ENCODE measurements around the gene ASIC1.
"Not testable (repeated sequence)": the region's sequence is repeated elsewhere in the genome, so short reads cannot be mapped to it uniquely, and the experiment has no call there.

The ASIC1 gene

DNA sequence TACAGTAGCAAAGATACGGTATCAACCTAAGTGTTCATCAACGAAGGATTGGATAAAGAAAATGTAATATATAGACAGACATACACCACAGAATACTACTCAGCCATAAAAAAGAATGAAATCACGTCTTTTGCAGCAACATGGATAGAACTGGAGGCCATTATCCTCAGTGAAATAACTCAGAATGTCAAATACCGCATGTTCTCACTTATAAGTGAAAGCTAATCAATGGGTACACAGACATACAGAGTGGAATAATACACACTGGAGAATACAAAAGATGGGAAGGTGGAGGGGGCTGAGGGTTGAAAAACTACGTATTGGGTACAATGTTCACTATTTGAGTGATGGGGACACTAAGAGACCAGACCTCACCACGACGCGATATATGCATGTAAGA lies 33.2 kb upstream of the ASIC1 start:
- Histone ChIP-seq H3K36me3 (ENCODE audit: control insufficient read depth, insufficient read depth, low read length) (peaks cover 5% of the 10 kb centered on the region), H3K27ac (ENCODE audit: low read depth, low read length, severe bottlenecking) (no peak overlapping the region), H3K9me3 (ENCODE audit: control insufficient read depth, low read length) (no peaks in the 10 kb centered on the region), H3K4me3 (ENCODE audit: extremely low read depth, insufficient read depth, low read length, poor library complexity, severe bottlenecking) (peak overlapping the region; percentile 94), H3K4me1 (ENCODE audit: control insufficient read depth, insufficient read depth, low read length, poor library complexity, severe bottlenecking) (no peaks in the 10 kb centered on the region)
- 93 to 100% methylated on average over 1 to 3 of the region's 8 CpGs for WGBS, 2 experiments (ENCODE audit: insufficient coverage in 2 of 2)

DNA sequence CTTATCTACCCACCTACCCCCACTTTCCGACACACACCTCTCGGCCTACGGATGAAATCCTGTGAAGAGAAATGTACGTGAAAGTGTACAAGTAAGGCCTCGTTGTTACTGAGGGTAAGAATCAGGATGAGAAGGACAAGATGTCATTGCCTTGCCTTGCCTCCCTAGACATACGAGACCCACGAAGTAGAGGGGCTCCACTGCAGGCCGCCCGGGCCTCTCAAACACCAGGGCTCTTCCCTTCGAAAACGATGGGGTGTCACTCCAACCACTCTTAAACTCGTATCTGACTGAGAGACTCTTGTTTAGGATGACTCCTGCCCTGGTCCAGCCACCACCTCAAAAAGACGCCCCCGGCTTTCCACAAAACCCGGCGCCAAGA lies 32.6 kb upstream of the ASIC1 start:
- 1 to 2% methylated on average over 9 to 11 of the region's 16 CpGs for WGBS, 2 experiments (ENCODE audit: insufficient coverage in 2 of 2)
- Histone ChIP-seq H3K27ac (ENCODE audit: low read depth, low read length, severe bottlenecking) (no peak overlapping the region), H3K4me1 (ENCODE audit: control insufficient read depth, insufficient read depth, low read length, poor library complexity, severe bottlenecking) (no peaks in the 10 kb centered on the region), H3K36me3 (ENCODE audit: control insufficient read depth, insufficient read depth, low read length) (peaks cover 3% of the 10 kb centered on the region), H3K4me3 (ENCODE audit: extremely low read depth, insufficient read depth, low read length, poor library complexity, severe bottlenecking) (peak overlapping the region; percentile 94), H3K9me3 (ENCODE audit: control insufficient read depth, low read length) (no peaks in the 10 kb centered on the region)

DNA sequence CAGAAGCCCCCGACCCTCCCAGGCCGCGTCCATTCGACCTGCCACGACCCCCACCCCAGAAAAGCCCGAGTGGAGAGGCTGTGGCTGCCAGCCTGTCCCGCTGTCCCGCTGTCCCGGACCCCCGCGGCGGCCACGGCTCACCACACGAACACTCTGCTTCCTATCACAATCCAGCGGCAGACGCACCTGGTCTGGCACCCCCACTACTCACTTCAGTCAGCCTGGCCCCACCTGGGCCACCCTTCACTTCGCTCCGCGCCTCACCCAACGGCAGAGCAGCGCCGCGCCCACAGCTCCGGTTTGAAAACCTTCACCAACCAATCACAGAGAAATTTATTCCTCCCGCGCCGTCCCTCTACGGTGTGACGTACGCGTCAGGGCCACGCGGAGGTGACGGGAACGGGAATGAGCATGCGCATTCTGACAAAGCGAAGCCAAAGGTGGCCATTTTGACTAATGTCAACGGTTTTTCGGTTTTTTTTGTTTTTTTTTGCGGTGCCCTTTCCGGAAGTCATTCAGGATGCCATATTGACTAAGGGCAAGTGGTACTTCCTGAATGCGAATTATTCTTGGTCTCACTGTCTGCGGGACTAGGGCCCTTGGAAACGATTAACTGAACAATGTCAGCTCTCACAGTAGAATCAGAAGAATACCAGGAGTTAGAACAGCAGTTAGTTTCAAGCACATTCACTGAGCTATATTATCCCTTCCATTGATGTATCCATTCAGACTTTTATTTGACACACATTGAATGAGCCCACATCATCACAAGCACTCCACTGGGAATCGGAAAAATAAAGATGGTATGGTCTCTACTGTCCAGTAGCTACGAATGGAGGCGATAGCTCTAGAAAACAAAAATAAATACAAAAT lies 32.0 kb upstream of the ASIC1 start, which contains the start of gene RACGAP1:
Gene RACGAP1, minus strand, starts transcription at position 308 of the 873 bp plus-strand sequence. CDS start 8,779 bp downstream, outside the sequence.
- no peaks in the 10 kb centered on the region for H3K9me3 ChIP-seq (ENCODE audit: control insufficient read depth, low read length)
- no peaks in the 10 kb centered on the region for H3K4me1 ChIP-seq (ENCODE audit: control insufficient read depth, insufficient read depth, low read length, poor library complexity, severe bottlenecking)
- WGBS, 2 experiments (ENCODE audit: insufficient coverage in 2 of 2), result 0% methylated on average over 33 to 39 of the region's 47 CpGs
- peak within 1 kb of the TSS; percentile 94 for H3K4me3 ChIP-seq (ENCODE audit: extremely low read depth, insufficient read depth, low read length, poor library complexity, severe bottlenecking)
- peak within 1 kb of the TSS; percentile 51 for H3K27ac ChIP-seq (ENCODE audit: low read depth, low read length, severe bottlenecking)
- peaks cover 3% of the 10 kb centered on the region for H3K36me3 ChIP-seq (ENCODE audit: control insufficient read depth, insufficient read depth, low read length)

DNA sequence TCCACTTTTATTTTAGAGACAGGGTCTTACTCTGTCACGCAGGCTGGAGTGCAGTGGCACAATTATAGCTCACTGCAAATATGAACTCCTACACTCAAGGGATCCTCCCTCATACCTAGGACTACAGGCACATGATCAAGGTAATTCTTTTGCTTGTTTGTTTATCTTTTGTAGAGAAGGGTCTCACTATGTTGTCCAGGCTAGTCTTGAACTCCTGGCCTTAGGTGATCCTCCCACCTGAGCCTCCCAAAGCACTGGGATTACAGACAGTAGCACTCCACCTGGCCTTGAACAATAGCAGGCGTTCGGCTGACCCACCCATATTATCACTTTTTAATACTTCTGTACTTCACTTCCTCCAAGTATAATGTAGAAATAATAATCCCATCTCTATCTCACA lies 30.7 kb upstream of the ASIC1 start:
- whole genome bisulfite sequencing, 2 experiments (ENCODE audit: insufficient coverage in 2 of 2), result 100% methylated on average over 3 of the region's 3 CpGs
- peaks cover 3% of the 10 kb centered on the region for H3K36me3 ChIP-seq (ENCODE audit: control insufficient read depth, insufficient read depth, low read length)
- no peak overlapping the region for H3K27ac ChIP-seq (ENCODE audit: low read depth, low read length, severe bottlenecking)
- H3K4me1 ChIP-seq (ENCODE audit: control insufficient read depth, insufficient read depth, low read length, poor library complexity, severe bottlenecking), result no peaks in the 10 kb centered on the region
- H3K4me3 ChIP-seq (ENCODE audit: extremely low read depth, insufficient read depth, low read length, poor library complexity, severe bottlenecking), result no peak overlapping the region
- H3K9me3 ChIP-seq (ENCODE audit: control insufficient read depth, low read length), result no peaks in the 10 kb centered on the region

DNA sequence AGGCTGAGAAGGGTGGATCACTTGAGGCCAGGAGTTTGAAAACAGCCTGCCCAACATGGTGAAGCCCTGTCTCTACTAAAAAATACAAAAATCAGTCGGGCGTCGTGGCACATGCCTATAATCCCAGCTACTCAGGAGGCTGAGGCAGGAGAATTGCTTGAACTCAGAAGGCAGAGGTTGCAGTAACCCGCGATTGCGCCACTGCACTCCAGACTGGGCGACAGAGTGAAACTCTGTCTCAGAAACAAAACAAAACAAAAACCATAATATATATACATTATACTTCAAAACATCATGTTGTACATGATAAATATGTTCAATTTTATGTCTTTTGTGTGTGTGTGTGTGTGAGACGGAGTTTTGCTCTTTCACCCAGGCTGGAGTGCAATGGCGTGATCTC lies 26.9 kb upstream of the ASIC1 start:
- H3K36me3 ChIP-seq (ENCODE audit: control insufficient read depth, insufficient read depth, low read length); H3K4me1 ChIP-seq (ENCODE audit: control insufficient read depth, insufficient read depth, low read length, poor library complexity, severe bottlenecking); H3K9me3 ChIP-seq (ENCODE audit: control insufficient read depth, low read length); H3K4me3 ChIP-seq (ENCODE audit: extremely low read depth, insufficient read depth, low read length, poor library complexity, severe bottlenecking); H3K27ac ChIP-seq (ENCODE audit: low read depth, low read length, severe bottlenecking): not testable (repeated sequence)
- 86 to 95% methylated on average over 4 to 5 of the region's 9 CpGs for WGBS, 2 experiments (ENCODE audit: insufficient coverage in 2 of 2)

DNA sequence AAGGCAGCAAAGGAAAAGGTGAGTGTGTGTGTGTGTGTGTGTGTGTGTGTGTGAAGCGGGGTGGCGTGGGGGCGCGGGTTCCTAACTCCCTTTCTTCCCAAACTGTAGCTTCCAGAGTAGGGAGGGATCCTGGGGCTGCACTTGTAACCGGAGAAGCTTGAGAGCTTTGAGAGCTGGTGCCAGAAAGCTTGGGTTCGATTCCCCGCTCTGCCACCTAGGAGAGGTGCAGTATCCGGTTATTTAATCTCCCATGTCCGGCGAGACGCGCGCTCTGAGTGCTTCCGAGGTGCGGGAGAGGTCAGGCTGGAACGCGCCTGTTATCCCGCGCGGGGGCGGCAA lies 24.9 kb upstream of the ASIC1 start:
- no peak overlapping the region for H3K27ac ChIP-seq (ENCODE audit: low read depth, low read length, severe bottlenecking)
- H3K9me3 ChIP-seq (ENCODE audit: control insufficient read depth, low read length), result no peaks in the 10 kb centered on the region
- 72 to 84% methylated on average over 11 to 12 of the region's 21 CpGs for WGBS, 2 experiments (ENCODE audit: insufficient coverage in 2 of 2)
- H3K4me3 ChIP-seq (ENCODE audit: extremely low read depth, insufficient read depth, low read length, poor library complexity, severe bottlenecking), result no peak overlapping the region
- no peaks in the 10 kb centered on the region for H3K36me3 ChIP-seq (ENCODE audit: control insufficient read depth, insufficient read depth, low read length)
- H3K4me1 ChIP-seq (ENCODE audit: control insufficient read depth, insufficient read depth, low read length, poor library complexity, severe bottlenecking), result no peaks in the 10 kb centered on the region

DNA sequence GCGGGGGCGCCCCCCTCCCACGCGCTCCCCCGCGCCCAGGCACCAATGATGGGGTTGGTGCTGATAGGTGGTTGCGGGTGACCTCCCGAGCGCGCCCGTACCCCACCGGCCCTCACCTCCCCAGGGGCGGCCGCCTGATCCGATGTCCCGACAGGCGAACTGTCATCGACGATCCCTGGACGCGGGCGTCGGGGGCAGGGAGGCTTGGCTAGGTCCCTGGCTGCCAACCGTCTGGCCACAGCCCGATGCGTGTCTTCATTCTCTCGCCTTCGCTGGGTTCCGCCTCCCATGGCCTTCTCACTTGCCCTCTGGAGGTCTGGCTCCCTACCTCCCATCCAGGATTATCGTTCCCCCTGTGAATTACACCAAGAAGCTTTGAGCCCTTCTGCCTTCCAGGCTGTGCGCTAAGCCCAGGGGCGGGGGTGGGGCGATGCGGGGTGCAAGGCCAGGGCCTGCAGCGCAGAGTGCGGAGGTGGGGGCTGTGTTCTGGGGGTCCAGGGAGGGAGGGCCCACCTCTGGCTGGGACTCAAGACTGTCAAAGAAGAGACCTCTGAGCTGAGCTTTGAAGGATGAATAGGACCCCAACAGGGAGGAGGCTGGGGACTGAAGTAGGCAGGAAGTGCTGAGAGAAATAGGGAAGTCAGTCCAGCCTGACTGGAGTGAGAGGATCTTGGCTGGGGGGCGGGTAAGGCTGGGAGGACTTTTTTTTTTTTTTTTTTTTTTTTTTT lies 24.4 kb upstream of the ASIC1 start:
- Histone ChIP-seq H3K9me3 (ENCODE audit: control insufficient read depth, low read length) (no peaks in the 10 kb centered on the region), H3K4me3 (ENCODE audit: extremely low read depth, insufficient read depth, low read length, poor library complexity, severe bottlenecking) (no peak overlapping the region), H3K27ac (ENCODE audit: low read depth, low read length, severe bottlenecking) (no peak overlapping the region), H3K4me1 (ENCODE audit: control insufficient read depth, insufficient read depth, low read length, poor library complexity, severe bottlenecking) (no peaks in the 10 kb centered on the region), H3K36me3 (ENCODE audit: control insufficient read depth, insufficient read depth, low read length) (no peaks in the 10 kb centered on the region)
- WGBS, 2 experiments (ENCODE audit: insufficient coverage in 2 of 2), result 50 to 55% methylated on average over 18 to 29 of the region's 37 CpGs

DNA sequence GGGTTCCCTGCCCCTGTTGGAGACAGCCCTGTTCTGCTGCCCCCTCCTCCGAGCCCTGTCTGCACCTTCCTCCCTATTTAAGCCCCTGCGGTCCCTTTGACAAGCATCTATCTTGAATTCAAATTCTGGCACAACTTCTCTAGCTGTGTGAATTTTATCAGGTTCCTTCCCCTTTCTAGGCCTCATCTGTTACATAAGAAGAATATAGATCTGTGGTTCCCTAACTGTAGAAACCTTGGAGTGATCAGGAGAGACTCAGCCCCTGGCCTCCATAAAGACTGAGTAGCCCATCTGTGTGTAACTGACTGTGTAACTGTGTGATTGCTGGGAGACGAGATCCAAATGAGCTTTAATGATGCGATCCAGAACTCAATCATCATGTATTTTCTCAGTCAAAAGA lies 19.1 kb upstream of the ASIC1 start:
- Histone ChIP-seq H3K4me3 (ENCODE audit: extremely low read depth, insufficient read depth, low read length, poor library complexity, severe bottlenecking) (no peak overlapping the region), H3K36me3 (ENCODE audit: control insufficient read depth, insufficient read depth, low read length) (no peaks in the 10 kb centered on the region)
- WGBS, 2 experiments (ENCODE audit: insufficient coverage in 2 of 2), result 100% methylated on average over 2 of the region's 4 CpGs; no CpG with 5 or more reads in 1 of the 2 experiments

DNA sequence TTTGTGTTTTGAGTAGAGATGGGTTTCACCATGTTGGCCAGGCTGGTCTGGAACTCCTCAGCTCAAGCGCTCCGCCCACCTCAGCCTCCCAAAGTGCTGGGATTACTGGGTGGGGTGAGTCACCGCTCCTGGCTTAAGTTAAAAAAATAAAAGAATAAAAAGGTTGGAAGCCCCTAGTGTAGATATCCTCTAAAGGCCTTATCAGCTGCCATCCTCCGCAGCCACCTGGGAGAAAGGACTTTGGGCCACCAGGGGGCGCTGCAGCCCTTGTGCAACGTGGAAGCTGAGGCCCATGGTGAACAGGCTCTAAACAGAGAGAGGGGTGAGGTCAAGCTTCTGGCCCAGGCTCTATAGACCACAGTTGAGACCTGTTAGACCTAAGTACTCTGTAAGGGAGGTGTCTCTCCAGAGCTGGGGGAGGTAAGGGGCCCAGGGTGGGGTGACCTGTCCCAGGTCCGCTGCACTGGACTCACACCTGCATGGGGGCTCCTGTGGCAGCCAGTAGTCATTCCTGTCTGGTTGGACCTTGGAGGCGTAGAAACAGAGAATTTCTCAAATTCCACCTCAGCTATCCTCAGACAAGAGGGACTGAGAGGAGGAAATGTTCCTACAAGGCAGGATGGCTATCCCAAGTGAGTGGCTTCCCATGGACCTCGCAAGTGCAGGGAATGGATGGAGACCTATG lies 18.1 kb upstream of the ASIC1 start:
- H3K27ac ChIP-seq (ENCODE audit: low read depth, low read length, severe bottlenecking), result peak overlapping the region; percentile 16
- H3K9me3 ChIP-seq (ENCODE audit: control insufficient read depth, low read length), result no peaks in the 10 kb centered on the region
- 37 to 40% methylated on average over 5 to 7 of the region's 9 CpGs for WGBS, 2 experiments (ENCODE audit: insufficient coverage in 2 of 2)
- no peak overlapping the region for H3K4me3 ChIP-seq (ENCODE audit: extremely low read depth, insufficient read depth, low read length, poor library complexity, severe bottlenecking)
- no peaks in the 10 kb centered on the region for H3K36me3 ChIP-seq (ENCODE audit: control insufficient read depth, insufficient read depth, low read length)
- peaks cover 7% of the 10 kb centered on the region for H3K4me1 ChIP-seq (ENCODE audit: control insufficient read depth, insufficient read depth, low read length, poor library complexity, severe bottlenecking)

More for the DNA sequence above, 19.1 kb upstream of the ASIC1 start:
- Histone ChIP-seq H3K27ac (ENCODE audit: low read depth, low read length, severe bottlenecking) (no peak overlapping the region), H3K4me1 (ENCODE audit: control insufficient read depth, insufficient read depth, low read length, poor library complexity, severe bottlenecking) (peaks cover 7% of the 10 kb centered on the region), H3K9me3 (ENCODE audit: control insufficient read depth, low read length) (no peaks in the 10 kb centered on the region)

DNA sequence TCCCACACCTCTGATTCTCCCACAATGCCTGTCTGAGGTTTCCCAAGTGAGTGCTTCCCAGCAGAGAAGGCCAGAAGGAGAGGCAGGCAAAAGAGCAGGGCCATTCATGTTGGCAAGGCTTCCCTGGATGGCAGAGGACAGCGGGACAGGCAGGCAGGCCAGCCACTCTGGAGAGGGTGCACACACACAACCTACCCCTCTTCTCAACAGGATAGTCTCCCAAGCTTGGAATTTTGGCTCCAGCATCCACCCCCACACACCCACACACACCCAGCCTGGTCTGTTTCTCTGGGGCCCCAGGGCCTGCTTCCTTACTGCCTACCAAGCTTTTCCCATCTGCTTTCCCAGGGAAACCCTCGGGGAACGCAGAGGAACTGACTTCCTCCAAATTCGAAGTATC lies 16.7 kb upstream of the ASIC1 start:
- Histone ChIP-seq H3K4me3 (ENCODE audit: extremely low read depth, insufficient read depth, low read length, poor library complexity, severe bottlenecking) (no peak overlapping the region), H3K27ac (ENCODE audit: low read depth, low read length, severe bottlenecking) (no peak overlapping the region), H3K4me1 (ENCODE audit: control insufficient read depth, insufficient read depth, low read length, poor library complexity, severe bottlenecking) (peaks cover 7% of the 10 kb centered on the region), H3K36me3 (ENCODE audit: control insufficient read depth, insufficient read depth, low read length) (no peaks in the 10 kb centered on the region), H3K9me3 (ENCODE audit: control insufficient read depth, low read length) (no peaks in the 10 kb centered on the region)
- WGBS, 2 experiments (ENCODE audit: insufficient coverage in 2 of 2), result 90 to 91% methylated on average over 2 to 4 of the region's 4 CpGs

Data from mesodermal cell (in vitro differentiated cells).